Liver (tissue), 9 donors: ENCODE data around the gene DNAJA3. TPM values are rescaled to one million over a fixed set of nuclear protein-coding genes. Genes with fewer than 3 reads are reported as not detected.

Experiments
- DNase-seq: peaks from one replicate; pipeline ENCODE4 v3.0.0-alpha.2; 2017; ENCODE audit warnings: low spot score
- H3K27ac ChIP-seq, 2 donors: one replicate each; pipeline ENCODE4 v1.7.0; 2013; ENCODE audit warnings: inconsistent platforms in 2 of 2, low read length in 2 of 2, control low read depth in 1 of 2, low read depth in 1 of 2, mild to moderate bottlenecking in 1 of 2
- H3K27me3 ChIP-seq, 4 donors: one replicate each; pipeline versions ENCODE4 v1.6.1 to v1.7.0; 2013; ENCODE audit warnings: low read length in 3 of 4, inconsistent platforms in 1 of 4, mild to moderate bottlenecking in 1 of 4, moderate library complexity in 1 of 4; ENCODE audit not compliant: control insufficient read depth in 4 of 4, insufficient read depth in 4 of 4
- H3K36me3 ChIP-seq, 4 donors: one replicate each; pipeline versions ENCODE4 v1.6.1 to v1.7.0; 2013; ENCODE audit warnings: low read length in 3 of 4, mild to moderate bottlenecking in 3 of 4, low read depth in 1 of 4, moderate library complexity in 1 of 4; ENCODE audit not compliant: control insufficient read depth in 4 of 4, insufficient read depth in 3 of 4
- H3K4me1 ChIP-seq, 4 donors: one replicate each; pipeline versions ENCODE4 v1.6.1 to v1.7.0; 2013; ENCODE audit warnings: low read length in 3 of 4, mild to moderate bottlenecking in 3 of 4, moderate library complexity in 1 of 4; ENCODE audit not compliant: control insufficient read depth in 4 of 4, insufficient read depth in 4 of 4
- H3K4me3 ChIP-seq, 3 donors: one replicate each; pipeline versions ENCODE4 v1.6.1 to v1.7.0; 2013; ENCODE audit warnings: low read length in 3 of 3, control low read depth in 1 of 3, low read depth in 1 of 3, mild to moderate bottlenecking in 1 of 3
- H3K9ac ChIP-seq, 2 donors: one replicate each; pipeline ENCODE4 v1.7.0; 2013; ENCODE audit warnings: low read length in 2 of 2, mild to moderate bottlenecking in 2 of 2, moderate library complexity in 2 of 2, control low read depth in 1 of 2, low read depth in 1 of 2
- H3K9me3 ChIP-seq, 4 donors: one replicate each; pipeline versions ENCODE4 v1.6.1 to v1.7.0; 2013; ENCODE audit warnings: low read length in 3 of 4; ENCODE audit not compliant: control insufficient read depth in 4 of 4
- ATF3 ChIP-seq: IDR thresholded peaks from 2 replicates; pipeline ENCODE4 v1.6.1; 2016; ENCODE audit warnings: antibody characterized with exemption
- EGR1 ChIP-seq, 2 donors: IDR thresholded peaks; 2 replicates each; pipeline ENCODE4 v1.6.1; 2016 to 2018; ENCODE audit warnings: antibody characterized with exemption in 2 of 2, low read depth in 2 of 2
- FOXA1 ChIP-seq: IDR thresholded peaks from 2 replicates; pipeline ENCODE4 v1.6.1; 2016; ENCODE audit warnings: antibody characterized with exemption
- FOXA2 ChIP-seq: IDR thresholded peaks from 2 replicates; pipeline ENCODE4 v1.6.1; 2016; ENCODE audit warnings: antibody characterized with exemption
- GABPA ChIP-seq, 2 donors: IDR thresholded peaks in 1 of 2; conservative IDR thresholded peaks in 1 of 2; 2 replicates each; pipeline ENCODE4 v1.6.1; 2016; ENCODE audit warnings: antibody characterized with exemption in 2 of 2, mild to moderate bottlenecking in 1 of 2, moderate library complexity in 1 of 2
- HNF4A ChIP-seq, 2 donors: conservative IDR thresholded peaks; 2 replicates each; pipeline ENCODE4 v1.6.1; 2016; ENCODE audit warnings: antibody characterized with exemption in 2 of 2, mild to moderate bottlenecking in 2 of 2
- HNF4G ChIP-seq: IDR thresholded peaks from 2 replicates; pipeline ENCODE4 v1.6.1; 2016; ENCODE audit warnings: antibody characterized with exemption
- RAD21 ChIP-seq, 2 donors: IDR thresholded peaks; 2 replicates each; pipeline ENCODE4 v1.6.1; 2016; ENCODE audit warnings: antibody characterized with exemption in 2 of 2, mild to moderate bottlenecking in 2 of 2
- REST ChIP-seq: IDR thresholded peaks from 2 replicates; pipeline ENCODE4 v1.6.1; 2016; ENCODE audit warnings: antibody characterized with exemption, mild to moderate bottlenecking
- RXRA ChIP-seq, 2 donors: IDR thresholded peaks; 2 replicates each; pipeline ENCODE4 v1.6.1; 2017 to 2018; ENCODE audit warnings: antibody characterized with exemption in 2 of 2, mild to moderate bottlenecking in 1 of 2
- SP1 ChIP-seq: IDR thresholded peaks from 2 replicates; pipeline ENCODE4 v1.6.1; 2018; ENCODE audit warnings: antibody characterized with exemption, mild to moderate bottlenecking
- YY1 ChIP-seq: IDR thresholded peaks from 2 replicates; pipeline ENCODE4 v1.6.1; 2016; ENCODE audit warnings: antibody characterized with exemption, mild to moderate bottlenecking
- WGBS: extraction: QIAGEN DNeasy Blood & Tissue Kit; methylation state at CpG from one replicate; pipeline ENCODE4 v1.1.7; 2013; 5-methylcytosine and 5-hydroxymethylcytosine counted together
- polyA plus RNA-seq, 2 donors: library from polyadenylated mRNA; stranded (reverse) in 1 of 2; unstranded in 1 of 2; fragments of 200-250 nt in 1 of 2; fragments of >200 nt in 1 of 2; fragmentation: Nextera tagmentation in 1 of 2; extraction: Ambion mirVana in 1 of 2; gene quantifications; one replicate each; pipeline versions ENCODE4 v1.2.1 to v1.2.3, GENCODE V29; 2013 to 2015
- total RNA-seq, 2 donors: library from RNA; depleted of rRNA; stranded (reverse); fragments of >200 nt; gene quantifications; one replicate each; pipeline ENCODE4 v1.2.3, GENCODE V29; 2014
- TF ChIP-seq, protein P1 (sequence below): IDR thresholded peaks from 2 replicates; pipeline ENCODE4 v1.6.1; 2016; ENCODE audit warnings: antibody characterized with exemption
- donor health status: healthy.
- donor health status: healthy.
- donor health status: healthy.
- donor health status: healthy.
- donor health status: healthy.

The DNAJA3 gene
- total and polyA plus RNA-seq, 4 donors, result 39.6 to 86.3 (median 65.6) TPM

- Histone ChIP-seq H3K27ac (no peak overlapping the region), H3K27me3 (no peaks in the 10 kb centered on the region), H3K4me1 (peaks cover 0 to 19% (median 5%) of the 10 kb centered on the region in 4 donors), H3K36me3 (peaks cover 0 to 17% (median 6%) of the 10 kb centered on the region in 4 donors), H3K9ac (no peak overlapping the region), H3K4me3 (no peak overlapping the region), H3K9me3 (no peaks in the 10 kb centered on the region)
- DNase-seq, result no peak
- 66% methylated on average over 20 of the region's 20 CpGs for WGBS
- no peak for TF ChIP-seq FOXA2
These were observed 41.1 kb upstream of the DNAJA3 start for GRCh38 chr16:4384509-4384942.

GRCh38 chr16:4385066-4385788 is 40.4 kb upstream of the DNAJA3 start:
- H3K4me1 ChIP-seq, result peaks cover 0 to 21% (median 4%) of the 10 kb centered on the region in 4 donors
- H3K27ac ChIP-seq, result peak overlapping the region in 1 of 2 donors; percentile 7
- no peaks in the 10 kb centered on the region for H3K27me3 ChIP-seq
- TF ChIP-seq GABPA (IDR thresholded peaks at IDR 0.05 in 1 of 2, conservative IDR thresholded peaks at IDR 0.05 in 1 of 2), result no peak
- no peak for TF ChIP-seq REST
- no peak for TF ChIP-seq YY1
- no peak for TF ChIP-seq FOXA1
- TF ChIP-seq SP1, result no peak
- peaks cover 0 to 17% (median 6%) of the 10 kb centered on the region in 4 donors for H3K36me3 ChIP-seq
- H3K4me3 ChIP-seq, result no peak overlapping the region
- 70% methylated on average over 20 of the region's 20 CpGs for WGBS
- no peaks in the 10 kb centered on the region for H3K9me3 ChIP-seq
- no peak overlapping the region for H3K9ac ChIP-seq
- DNase-seq, result no peak

- peaks cover 0 to 15% (median 2%) of the 10 kb centered on the region in 4 donors for H3K4me1 ChIP-seq
- H3K27me3 ChIP-seq, result no peaks in the 10 kb centered on the region
- no peak for TF ChIP-seq FOXA1
- TF ChIP-seq, protein P1, sequence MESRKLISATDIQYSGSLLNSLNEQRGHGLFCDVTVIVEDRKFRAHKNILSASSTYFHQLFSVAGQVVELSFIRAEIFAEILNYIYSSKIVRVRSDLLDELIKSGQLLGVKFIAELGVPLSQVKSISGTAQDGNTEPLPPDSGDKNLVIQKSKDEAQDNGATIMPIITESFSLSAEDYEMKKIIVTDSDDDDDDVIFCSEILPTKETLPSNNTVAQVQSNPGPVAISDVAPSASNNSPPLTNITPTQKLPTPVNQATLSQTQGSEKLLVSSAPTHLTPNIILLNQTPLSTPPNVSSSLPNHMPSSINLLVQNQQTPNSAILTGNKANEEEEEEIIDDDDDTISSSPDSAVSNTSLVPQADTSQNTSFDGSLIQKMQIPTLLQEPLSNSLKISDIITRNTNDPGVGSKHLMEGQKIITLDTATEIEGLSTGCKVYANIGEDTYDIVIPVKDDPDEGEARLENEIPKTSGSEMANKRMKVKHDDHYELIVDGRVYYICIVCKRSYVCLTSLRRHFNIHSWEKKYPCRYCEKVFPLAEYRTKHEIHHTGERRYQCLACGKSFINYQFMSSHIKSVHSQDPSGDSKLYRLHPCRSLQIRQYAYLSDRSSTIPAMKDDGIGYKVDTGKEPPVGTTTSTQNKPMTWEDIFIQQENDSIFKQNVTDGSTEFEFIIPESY, result no peak
- TF ChIP-seq RXRA (IDR thresholded peaks at IDR 0.05), result no peak
- no peak for TF ChIP-seq HNF4G
- TF ChIP-seq ATF3, result no peak
- TF ChIP-seq EGR1 (IDR thresholded peaks at IDR 0.05; ENCODE audit: low read depth in 2 of 2), result no peak
- no peak for TF ChIP-seq GABPA (IDR thresholded peaks at IDR 0.05 in 1 of 2, conservative IDR thresholded peaks at IDR 0.05 in 1 of 2)
- TF ChIP-seq SP1, result no peak
- no peak for TF ChIP-seq RAD21 (IDR thresholded peaks at IDR 0.05)
- no peak for TF ChIP-seq HNF4A (conservative IDR thresholded peaks at IDR 0.05)
- TF ChIP-seq FOXA2, result no peak
- no peak overlapping the region for H3K27ac ChIP-seq
- H3K4me3 ChIP-seq, result no peak overlapping the region
- peaks cover 0 to 16% (median 5%) of the 10 kb centered on the region in 4 donors for H3K36me3 ChIP-seq
- 68% methylated on average over 11 of the region's 11 CpGs for WGBS
- DNase-seq, result no peak
- no peaks in the 10 kb centered on the region for H3K9me3 ChIP-seq
- no peak overlapping the region for H3K9ac ChIP-seq
These were observed 39.7 kb upstream of the DNAJA3 start for GRCh38 chr16:4385789-4386450.
